Left kidney (tissue), 2 donors: ENCODE measurements around the gene TEX12. TPM values are rescaled to one million over a fixed set of nuclear protein-coding genes. Genes with fewer than 3 reads are reported as not detected.

Source experiments
- DNase-seq: peaks from one replicate; pipeline ENCODE4 v3.0.0-alpha.2; 2013
- polyA plus RNA-seq: library from polyadenylated mRNA; unstranded; fragments of 120-200 nt; gene quantifications from one replicate; pipeline ENCODE4 v1.2.1, GENCODE V29; 2013; ENCODE audit not compliant: insufficient read length

Gene TEX12
- polyA plus RNA-seq, 1 donor = 0.52 TPM

DNA sequence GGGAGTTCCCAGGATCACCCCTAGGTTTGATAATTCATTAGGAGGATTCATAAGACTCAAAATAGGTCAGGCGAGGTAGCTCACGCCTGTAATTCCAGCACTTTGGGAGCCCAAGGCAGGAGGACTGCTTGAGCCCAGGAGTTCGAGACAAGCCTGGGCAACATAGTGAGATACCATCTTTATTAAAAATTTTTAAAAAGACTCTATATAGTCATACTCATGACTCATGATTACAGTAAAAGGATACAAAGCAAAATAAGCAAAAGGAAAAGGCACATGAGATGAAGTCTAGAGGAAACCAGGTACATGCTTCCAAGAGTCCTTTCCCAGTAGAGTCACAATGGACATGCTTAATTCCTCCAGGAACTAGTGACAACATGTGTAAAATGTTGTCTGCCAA, 45.1 kb downstream of the TEX12 start:
- DNase-seq = no peak

DNA sequence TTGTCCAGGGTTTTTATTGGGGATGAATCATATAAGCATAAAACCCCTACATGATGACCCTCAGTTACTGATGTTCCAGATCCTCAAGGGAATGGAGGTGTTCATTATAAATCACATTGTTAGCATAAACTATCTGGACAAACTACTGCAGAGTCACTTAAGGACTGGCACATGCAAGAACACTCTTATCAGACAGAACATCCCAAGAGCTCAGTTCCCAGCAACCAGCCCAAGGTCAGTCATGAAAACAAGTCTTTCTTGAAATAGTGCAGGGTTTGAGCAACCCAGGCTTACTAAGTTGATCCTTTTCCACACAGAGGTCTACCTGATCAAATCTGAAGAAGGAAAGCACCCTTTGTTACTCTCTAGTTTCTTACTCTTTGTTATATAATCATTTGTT, 45.5 kb downstream of the TEX12 start:
- no peak for DNase-seq

DNA sequence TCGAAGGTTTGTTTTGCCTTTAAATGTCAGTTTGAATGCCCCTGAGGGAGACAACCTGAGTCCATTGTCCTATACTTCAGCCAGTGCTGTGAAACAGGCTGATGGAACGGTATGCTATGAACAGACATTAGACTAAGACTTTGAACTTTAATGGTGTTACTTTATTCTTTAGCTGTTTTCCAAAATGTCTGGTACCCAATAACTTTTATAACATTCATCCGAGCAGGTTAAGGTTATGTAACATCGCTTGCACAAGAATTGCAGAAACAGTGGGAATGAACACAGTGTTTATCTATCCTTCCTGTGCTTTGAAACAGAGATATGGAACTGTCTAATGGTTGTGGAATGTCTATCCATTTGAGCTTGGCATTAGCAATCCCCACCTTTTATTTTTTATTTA, 46.6 kb downstream of the TEX12 start:
- no peak for DNase-seq

DNA sequence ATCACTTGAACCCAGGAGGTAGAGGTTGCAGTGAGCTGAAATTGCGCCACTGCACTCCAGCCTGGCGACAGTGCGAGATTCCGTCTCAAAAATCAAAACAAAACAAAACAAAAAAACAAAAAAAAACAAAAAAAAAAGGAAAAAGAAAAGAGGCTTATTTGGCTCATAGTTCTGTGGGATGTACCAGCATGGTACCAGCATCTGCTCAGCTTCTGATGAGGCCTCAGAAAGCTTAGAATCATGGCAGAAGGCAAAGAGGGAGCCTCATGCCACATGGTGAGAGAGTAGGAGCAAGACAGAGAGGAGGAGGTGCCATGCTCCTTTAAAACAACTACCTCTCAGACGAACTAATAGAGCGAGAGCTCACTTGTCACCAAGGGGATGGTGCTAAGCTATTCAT, 48.4 kb downstream of the TEX12 start:
- no peak for DNase-seq

DNA sequence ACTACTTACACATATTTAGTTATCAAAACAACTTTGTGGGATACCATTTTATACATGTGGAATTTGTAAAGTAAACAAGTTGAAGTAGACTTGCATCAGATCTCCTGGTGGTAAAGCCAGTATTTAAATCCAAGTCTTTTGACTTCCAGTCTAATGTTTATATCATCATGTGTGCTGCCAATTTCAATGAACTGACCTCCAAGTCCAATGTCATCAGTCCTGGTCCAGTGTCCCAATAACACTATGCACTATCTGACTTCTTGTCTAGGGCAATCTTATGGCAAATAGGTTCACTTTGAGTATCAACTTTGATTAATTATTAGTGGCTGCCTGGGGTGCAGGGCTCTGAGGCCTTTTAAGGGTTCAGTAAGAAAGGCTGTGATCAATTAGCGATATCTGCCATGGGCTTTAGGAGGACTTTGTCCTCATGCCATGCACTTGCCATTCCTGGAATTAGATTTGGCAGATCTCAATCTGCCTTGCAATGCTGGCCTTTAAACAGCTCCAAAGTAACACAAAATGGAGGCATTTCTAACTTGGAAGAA, 49.5 kb downstream of the TEX12 start:
- DNase-seq = no peak

DNA sequence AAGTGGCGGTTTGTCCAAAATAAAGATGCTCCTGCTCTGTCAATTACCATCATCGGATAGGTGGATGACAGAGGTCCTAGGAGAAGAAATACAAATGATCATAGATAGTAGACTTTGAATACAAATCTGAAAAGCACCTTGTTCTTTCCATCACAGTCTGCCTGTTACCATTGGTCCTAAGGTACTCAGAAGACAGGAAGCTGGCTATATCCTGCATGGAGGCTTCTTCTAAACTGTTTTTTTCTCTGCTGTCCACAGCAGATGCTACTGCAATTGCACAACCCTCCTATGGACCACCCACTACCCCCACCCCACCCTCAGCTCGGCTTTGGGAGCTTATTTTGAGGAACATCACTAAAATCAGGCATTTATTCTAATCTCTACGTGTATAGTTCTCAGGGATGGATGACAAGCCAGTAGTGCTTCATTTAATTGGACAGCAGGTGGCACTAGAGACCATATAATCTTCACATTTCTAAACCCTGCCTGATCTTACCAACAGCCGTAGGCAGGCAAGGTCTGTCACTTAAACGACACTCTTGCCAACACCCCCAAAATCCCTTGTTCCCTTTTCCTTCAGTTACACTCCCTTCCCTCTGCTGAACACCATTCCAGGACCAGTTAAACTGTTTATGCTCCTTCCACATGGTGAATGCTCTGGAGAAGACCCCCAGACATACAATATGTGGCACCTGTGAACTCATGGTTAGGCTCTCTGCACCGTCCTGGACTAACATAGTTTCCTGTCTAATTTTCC, 52.5 kb downstream of the TEX12 start:
- peak; percentile 70 for DNase-seq

DNA sequence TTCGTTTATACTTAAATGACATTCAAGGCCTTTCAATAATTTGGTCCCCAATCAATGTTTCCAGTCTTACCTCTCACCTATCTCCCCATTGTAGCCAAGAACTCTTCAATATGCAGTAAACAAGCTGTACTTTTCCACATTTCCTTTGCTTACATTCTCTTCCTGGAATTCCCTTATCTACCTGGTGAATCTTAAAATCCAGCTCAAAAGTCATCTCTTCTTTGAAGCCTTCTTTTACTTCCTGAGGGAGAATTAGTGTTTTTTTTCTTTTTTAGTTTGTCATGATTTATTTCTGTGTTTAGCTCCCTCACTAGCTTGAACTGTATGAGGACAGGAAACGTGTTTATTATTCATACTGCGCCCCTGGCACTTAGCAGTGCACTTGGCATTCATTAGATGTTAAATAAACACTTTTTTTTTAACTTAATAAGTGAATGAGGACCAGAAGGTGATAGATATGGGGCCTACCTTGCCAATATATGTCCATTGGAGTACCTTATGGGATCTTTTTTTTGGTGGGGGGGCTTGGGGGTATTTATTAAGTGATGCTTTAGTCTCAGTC, 54.2 kb downstream of the TEX12 start:
- no peak for DNase-seq

Other genes with a start within 250 kb of the TEX12 start
- gene C11orf52, start 248.5 kb upstream of the TEX12 start, polyA plus RNA-seq = 10.0 TPM
- gene DIXDC1, start 230.0 kb upstream of the TEX12 start, polyA plus RNA-seq = 22.1 TPM
- 54.1 TPM for gene DLAT, start 142.0 kb upstream of the TEX12 start, polyA plus RNA-seq
- 12.6 TPM for gene PIH1D2, start 93.4 kb upstream of the TEX12 start, polyA plus RNA-seq
- gene NKAPD1, start 93.1 kb upstream of the TEX12 start, polyA plus RNA-seq = 61.9 TPM
- 65.9 TPM for gene TIMM8B, start 80.6 kb upstream of the TEX12 start, polyA plus RNA-seq
- 176 TPM for gene SDHD, start 80.5 kb upstream of the TEX12 start, polyA plus RNA-seq
- 9.9 TPM for gene IL18, start 3.3 kb upstream of the TEX12 start, polyA plus RNA-seq
- gene BCO2, start 8.1 kb downstream of the TEX12 start, polyA plus RNA-seq = 8.1 TPM
- gene PTS, start 59.1 kb downstream of the TEX12 start, polyA plus RNA-seq = 63.5 TPM
- gene PLET1, start 93.5 kb downstream of the TEX12 start, polyA plus RNA-seq = not detected